Gastroesophageal sphincter (tissue), 4 donors: Measurements from ENCODE around the gene HUS1B. TPM values are rescaled to one million over a fixed set of nuclear protein-coding genes. Genes with fewer than 3 reads are reported as not detected.
"Not testable (repeated sequence)": the region's sequence is repeated elsewhere in the genome, so short reads cannot be mapped to it uniquely, and the experiment has no call there.

Experiments
- ATAC-seq: fragments of 150-250 bp; one replicate; pipeline ENCODE4 v1.9.1; 2016; ENCODE audit warnings: mild to moderate bottlenecking, moderate library complexity
- H3K27ac ChIP-seq, 4 donors: fragments of 200-600 bp; sonication (generic) in 3 of 4; 1 replicate in 3 of 4; 2 replicates in 1 of 4; pipeline ENCODE4 v1.5.1; 2016 to 2019
- H3K27me3 ChIP-seq: fragments of 200-600 bp; sonication (generic); one replicate; pipeline ENCODE4 v1.5.1; 2019
- H3K36me3 ChIP-seq, 2 donors: fragments of 200-600 bp; sonication (generic); one replicate each; pipeline ENCODE4 v1.5.1; 2019; ENCODE audit warnings: control low read depth in 1 of 2
- H3K4me1 ChIP-seq, 3 donors: fragments of 200-600 bp; sonication (generic); 1 replicate in 2 of 3; 2 replicates in 1 of 3; pipeline ENCODE4 v1.5.1; 2016 to 2019; ENCODE audit warnings: control low read depth in 2 of 3
- H3K4me3 ChIP-seq, 2 donors: fragments of 200-600 bp; sonication (generic); one replicate each; pipeline ENCODE4 v1.5.1; 2019; ENCODE audit warnings: mild to moderate bottlenecking in 1 of 2, moderate library complexity in 1 of 2
- H3K9me3 ChIP-seq, 3 donors: fragments of 200-600 bp; sonication (generic); one replicate each; pipeline ENCODE4 v1.5.1; 2017 to 2019; ENCODE audit warnings: control low read depth in 2 of 3
- CTCF ChIP-seq, 4 experiments: fragments of 200-600 bp in 2 of 4; fragments of 450-650 bp in 2 of 4; sonication (generic) in 1 of 4; IDR thresholded peaks; one replicate each; pipeline ENCODE4 v1.5.1; 2017 to 2019; ENCODE audit warnings: antibody characterized with exemption in 4 of 4, mild to moderate bottlenecking in 2 of 4, moderate library complexity in 2 of 4
- EP300 ChIP-seq: sonication (generic); formaldehyde crosslinking; IDR thresholded peaks from one replicate; pipeline ENCODE4 v1.6.1; 2017; ENCODE audit warnings: antibody characterized with exemption, mild to moderate bottlenecking
- POLR2A ChIP-seq, 2 donors: fragments of 450-650 bp; IDR thresholded peaks; one replicate each; pipeline ENCODE4 v1.6.1; 2017; ENCODE audit warnings: antibody characterized with exemption in 2 of 2, mild to moderate bottlenecking in 2 of 2, moderate library complexity in 1 of 2
- POLR2AphosphoS5 ChIP-seq: sonication (generic); formaldehyde crosslinking; IDR thresholded peaks from one replicate; pipeline ENCODE4 v1.6.1; 2017; ENCODE audit warnings: antibody characterized with exemption
- WGBS, 2 donors: methylation state at CpG; one replicate each; pipeline ENCODE4 v1.1.5; 2018; ENCODE audit warnings: low coverage in 1 of 2; 5-methylcytosine and 5-hydroxymethylcytosine counted together
- total RNA-seq, 4 donors: library from RNA; depleted of rRNA; stranded (reverse); fragments of >200 nt; gene quantifications; one replicate each; pipeline ENCODE4 v1.1.0, GENCODE V29; 2016

HUS1B gene
- total RNA-seq, 4 donors from 2014 or later = 0.77 to 2.3 (median 2.0) TPM; not detected in 1

DNA sequence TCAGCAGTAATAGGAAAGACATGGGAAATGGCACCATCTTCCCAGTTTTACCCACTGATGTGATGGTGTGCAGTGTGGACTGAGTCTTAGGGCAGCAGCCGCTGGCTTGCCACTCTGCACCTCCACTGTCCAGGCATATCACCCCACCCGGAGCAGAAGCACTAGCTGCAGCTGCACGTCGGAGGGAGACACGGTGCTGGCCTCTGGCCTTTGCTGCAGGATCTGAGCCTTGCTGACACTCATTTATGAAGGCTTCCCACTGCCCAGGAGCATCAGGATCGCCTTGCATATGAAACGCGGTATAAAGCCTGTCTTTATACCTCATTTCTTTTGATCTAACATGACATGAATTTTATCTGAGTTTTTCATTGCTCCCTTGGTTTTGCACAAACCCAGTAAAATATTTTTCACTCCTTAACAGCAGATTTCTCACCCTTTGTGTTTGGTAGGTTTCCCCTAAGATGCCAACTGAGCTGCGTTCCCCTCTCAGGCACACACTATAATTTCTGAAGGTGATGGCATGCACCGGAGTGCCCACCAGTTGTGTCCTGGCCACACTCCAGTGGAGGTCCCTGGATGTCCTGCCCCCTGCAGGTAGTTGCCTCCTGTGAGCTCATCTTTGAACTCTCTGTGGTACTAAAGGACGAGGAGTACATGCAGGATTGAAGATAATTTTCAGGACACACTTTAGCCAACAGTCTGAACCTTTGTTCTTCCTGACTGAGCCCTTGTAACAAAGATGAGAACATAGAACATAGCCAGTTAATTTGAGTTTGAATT is 45.0 kb upstream of the HUS1B start:
- Histone ChIP-seq H3K27me3 (no peaks in the 10 kb centered on the region), H3K4me3 (no peak overlapping the region), H3K9me3 (no peaks in the 10 kb centered on the region), H3K4me1 (no peaks in the 10 kb centered on the region), H3K27ac (no peak overlapping the region), H3K36me3 (no peaks in the 10 kb centered on the region)
- no peak for ATAC-seq
- TF ChIP-seq CTCF (IDR thresholded peaks at IDR 0.05) (no peak), POLR2A (IDR thresholded peaks at IDR 0.05) (no peak), POLR2AphosphoS5 (no peak), EP300 (no peak)
- WGBS, 2 donors = 56 to 62% methylated on average over 8 to 9 of the region's 11 CpGs

- TF ChIP-seq POLR2A (IDR thresholded peaks at IDR 0.05) (no peak), POLR2AphosphoS5 (no peak), EP300 (no peak), CTCF (IDR thresholded peaks at IDR 0.05) (no peak)
- H3K4me1 ChIP-seq = no peaks in the 10 kb centered on the region
- H3K36me3 ChIP-seq = no peaks in the 10 kb centered on the region
- H3K4me3 ChIP-seq = no peak overlapping the region
- WGBS, 2 donors = 70 to 78% methylated on average over 3 to 4 of the region's 4 CpGs
- no peak overlapping the region for H3K27ac ChIP-seq
- H3K9me3 ChIP-seq = no peaks in the 10 kb centered on the region
- no peaks in the 10 kb centered on the region for H3K27me3 ChIP-seq
- no peak for ATAC-seq
These were observed 44.3 kb upstream of the HUS1B start for GRCh38 chr6:701215-701614.

- H3K4me1 ChIP-seq = no peaks in the 10 kb centered on the region
- H3K36me3 ChIP-seq = no peaks in the 10 kb centered on the region
- ATAC-seq = no peak
- 80 to 92% methylated on average over 3 of the region's 3 CpGs for WGBS, 2 donors
- TF ChIP-seq CTCF (IDR thresholded peaks at IDR 0.05) (no peak), POLR2AphosphoS5 (no peak), EP300 (no peak), POLR2A (IDR thresholded peaks at IDR 0.05) (no peak)
- no peaks in the 10 kb centered on the region for H3K27me3 ChIP-seq
- no peaks in the 10 kb centered on the region for H3K9me3 ChIP-seq
- H3K4me3 ChIP-seq = no peak overlapping the region
- no peak overlapping the region for H3K27ac ChIP-seq
These were observed 43.6 kb upstream of the HUS1B start for GRCh38 chr6:700490-700889.

DNA sequence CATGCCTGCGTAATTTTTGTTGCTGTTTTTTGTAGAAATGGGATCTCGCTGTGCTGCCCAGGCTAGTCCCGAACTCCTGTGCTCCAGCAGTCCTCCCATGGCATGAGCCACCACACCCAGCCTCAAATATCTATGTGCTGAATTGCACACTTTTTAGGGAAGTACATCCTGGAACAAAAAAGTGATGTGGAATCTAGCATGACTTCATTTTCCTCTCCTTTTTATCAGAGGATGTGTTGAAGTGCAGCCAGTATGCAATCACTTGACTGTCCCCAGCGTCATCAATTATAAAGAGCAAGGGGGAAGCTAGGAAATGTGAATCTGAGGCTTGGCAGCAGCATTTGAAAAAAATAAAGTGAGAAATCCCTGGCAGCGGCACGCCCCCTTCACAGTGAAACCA is 42.4 kb upstream of the HUS1B start:
- WGBS, 2 donors = 40 to 61% methylated on average over 3 to 4 of the region's 6 CpGs

GRCh38 chr6:694431-695126 is 37.7 kb upstream of the HUS1B start:
- H3K4me3 ChIP-seq, H3K9me3 ChIP-seq, H3K27me3 ChIP-seq, ATAC-seq, H3K36me3 ChIP-seq, H3K27ac ChIP-seq: not testable (repeated sequence)
- 88 to 94% methylated on average over 4 to 5 of the region's 40 CpGs for WGBS, 2 donors
- H3K4me1 ChIP-seq = peaks cover 0 to 31% (median 4%) of the 10 kb centered on the region in 3 donors

More for the DNA sequence above, 42.4 kb upstream of the HUS1B start:
- Histone ChIP-seq H3K36me3 (no peaks in the 10 kb centered on the region), H3K9me3 (no peaks in the 10 kb centered on the region), H3K4me3 (no peak overlapping the region), H3K27ac (no peak overlapping the region), H3K4me1 (no peaks in the 10 kb centered on the region), H3K27me3 (no peaks in the 10 kb centered on the region)
- ATAC-seq = no peak
- TF ChIP-seq POLR2AphosphoS5 (no peak), CTCF (IDR thresholded peaks at IDR 0.05) (no peak), POLR2A (IDR thresholded peaks at IDR 0.05) (no peak), EP300 (no peak)
